SH-SY5Y (cell line): ENCODE measurements around the gene RNU4-1.

Experiments used
- GATA2 ChIP-seq: IDR thresholded peaks from 2 replicates; pipeline ENCODE4 v1.6.1; 2011; ENCODE audit warnings: mild to moderate bottlenecking, low read depth, low read length
- GATA3 ChIP-seq: IDR thresholded peaks from 2 replicates; pipeline ENCODE4 v1.6.1; 2011; ENCODE audit warnings: low read depth, mild to moderate bottlenecking, low read length, moderate library complexity

The RNU4-1 gene

GRCh38 chr12:120266180-120266870 is 26.7 kb downstream of the RNU4-1 start:
- no peak for TF ChIP-seq GATA2
- TF ChIP-seq GATA3 = no peak

GRCh38 chr12:120265473-120266179 is 27.4 kb downstream of the RNU4-1 start, which contains the start of gene PXN:
Gene PXN (minus strand): TSS chr12:120265730. CDS start chr12:120265629, 101 bp downstream.
- TF ChIP-seq GATA2 (no peak), GATA3 (no peak)

- TF ChIP-seq GATA2 = no peak
- TF ChIP-seq GATA3 = no peak
Measured at GRCh38 chr12:120264904-120265472, 28.0 kb downstream of the RNU4-1 start.

- TF ChIP-seq GATA3 (no peak), GATA2 (no peak)
Measured at GRCh38 chr12:120264086-120264903, 28.7 kb downstream of the RNU4-1 start.

GRCh38 chr12:120263748-120264085 is 29.3 kb downstream of the RNU4-1 start:
- TF ChIP-seq GATA2 = no peak
- TF ChIP-seq GATA3 = no peak

DNA sequence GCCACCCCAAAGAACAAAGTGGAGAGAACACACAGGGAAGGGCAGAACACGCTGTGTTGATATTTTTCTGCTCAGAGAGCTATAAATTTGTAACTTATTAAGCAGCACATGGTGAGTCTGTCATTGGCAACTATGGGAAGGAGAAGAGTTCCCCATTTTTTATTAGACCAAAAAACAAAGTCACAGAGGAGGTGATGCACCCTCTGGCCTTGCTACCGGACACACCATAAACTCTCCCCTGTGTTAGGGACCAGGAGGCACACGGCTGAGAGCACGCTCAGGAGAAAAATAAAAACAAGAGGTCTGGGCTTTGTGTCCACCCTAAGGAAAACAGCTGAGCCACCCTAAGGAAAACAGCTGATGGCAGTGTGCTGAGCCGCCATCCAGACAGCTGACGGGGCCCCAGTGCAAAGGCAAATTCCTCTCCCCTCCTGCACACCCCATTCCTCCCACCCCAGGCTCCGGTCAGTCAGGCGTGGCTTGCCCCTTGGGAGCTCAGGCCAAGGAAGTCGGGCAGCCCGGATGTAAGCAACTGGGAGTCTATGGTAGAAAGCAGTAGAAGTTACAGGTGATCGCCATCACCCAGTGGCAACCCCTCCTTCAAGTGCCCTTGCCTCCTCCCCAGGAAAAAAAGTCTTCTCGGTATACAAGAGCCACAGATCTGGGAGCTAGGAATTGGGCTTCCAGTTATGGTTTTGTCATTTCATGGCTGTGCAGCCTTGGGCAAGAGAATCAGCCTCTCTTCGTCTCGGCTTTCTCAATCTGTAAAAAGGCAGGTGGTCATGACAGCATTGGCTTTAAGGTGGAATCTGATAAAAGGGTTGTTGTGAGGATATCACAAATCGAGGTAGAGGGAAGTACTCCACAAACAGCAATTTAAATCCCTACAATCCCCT is 29.9 kb downstream of the RNU4-1 start:
- TF ChIP-seq GATA3 (no peak), GATA2 (no peak)

DNA sequence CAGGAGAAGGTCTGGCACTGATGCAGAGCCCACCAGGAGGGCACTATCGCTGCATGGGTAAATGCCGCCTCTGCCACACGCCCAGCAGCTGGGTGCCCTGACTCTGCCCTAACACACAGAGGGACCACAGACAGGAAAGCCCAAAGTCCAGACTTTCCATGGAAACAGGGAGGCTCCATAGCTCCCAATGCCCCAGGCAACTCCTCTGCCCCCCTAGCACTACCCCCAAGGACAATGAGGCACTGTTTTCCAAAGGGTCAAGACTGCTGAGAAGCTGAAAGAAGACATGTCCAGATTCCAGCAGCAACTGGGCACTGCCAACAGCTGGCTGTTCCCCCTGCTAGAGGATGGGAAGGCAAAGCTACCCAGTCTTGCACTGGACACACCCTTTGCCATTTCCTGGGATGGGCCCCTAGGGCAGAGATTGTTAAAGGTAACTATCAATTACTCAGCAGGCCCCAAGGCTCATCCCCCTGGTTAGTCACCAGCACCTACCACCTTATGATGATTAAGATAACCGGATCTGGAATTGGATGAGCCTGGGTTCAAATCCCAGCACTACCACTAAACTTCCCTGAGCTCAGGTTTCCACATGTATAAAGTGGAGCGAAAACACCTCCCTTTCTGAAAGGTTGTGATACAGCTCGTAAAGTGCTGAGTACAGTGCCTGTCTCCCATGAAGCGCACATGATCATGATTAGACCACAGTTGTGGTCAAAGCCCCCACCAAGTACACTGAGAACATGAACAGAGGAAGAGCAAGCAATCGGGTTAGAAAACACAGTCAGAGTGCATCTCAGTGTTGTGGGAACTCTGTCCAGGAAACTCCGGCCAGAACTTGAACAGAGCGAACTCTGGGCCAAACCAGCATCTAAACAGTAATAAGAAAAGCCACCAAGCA is 30.8 kb downstream of the RNU4-1 start:
- no peak for TF ChIP-seq GATA3
- TF ChIP-seq GATA2 = no peak

GRCh38 chr12:120260607-120261006 is 32.4 kb downstream of the RNU4-1 start:
- TF ChIP-seq GATA2 (no peak), GATA3 (no peak)

DNA sequence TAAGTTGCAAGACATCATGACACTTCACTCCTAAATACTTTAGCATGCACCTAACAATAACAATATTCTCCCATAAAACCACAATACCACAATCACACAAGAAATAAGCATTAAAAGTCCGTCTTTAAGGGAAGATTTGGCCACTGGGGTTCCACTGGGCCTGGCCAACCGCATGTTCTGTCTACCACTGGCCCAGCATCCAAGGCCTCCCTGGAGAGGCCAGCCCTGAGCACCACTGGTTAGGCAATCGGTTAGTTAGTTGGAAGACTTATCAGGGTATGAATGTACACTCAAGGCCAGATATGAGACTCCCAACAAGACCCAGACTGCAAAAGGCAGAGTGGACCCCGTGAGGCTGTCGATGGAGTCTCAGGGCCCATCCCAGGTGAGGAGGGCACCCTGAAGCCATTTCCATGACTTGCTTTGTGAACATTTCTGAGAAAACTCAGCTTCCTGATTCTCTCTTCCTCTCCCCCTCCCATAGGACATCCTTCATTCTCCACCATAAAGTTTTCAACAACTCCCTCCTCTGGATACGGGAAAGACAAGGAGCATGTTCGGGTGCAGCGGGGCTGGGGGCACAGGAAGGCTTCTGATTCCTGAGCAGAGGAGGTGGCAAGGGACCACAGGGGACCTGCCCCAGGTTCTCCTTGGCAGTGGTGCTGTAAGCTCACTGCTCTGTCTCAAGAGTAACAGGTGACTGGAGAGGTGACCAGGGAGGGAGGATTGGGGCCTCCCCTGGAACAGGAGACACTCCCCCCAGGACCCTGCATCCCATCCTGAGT is 33.4 kb downstream of the RNU4-1 start:
- TF ChIP-seq GATA2 = no peak
- no peak for TF ChIP-seq GATA3

GRCh38 chr12:120258323-120258896 is 34.6 kb downstream of the RNU4-1 start:
- TF ChIP-seq GATA2 (no peak), GATA3 (no peak)

GRCh38 chr12:120257041-120257821 is 35.8 kb downstream of the RNU4-1 start:
- TF ChIP-seq GATA2 (no peak), GATA3 (no peak)
